ENCODE measurements around the gene FAM13A. TPM values are rescaled to one million over a fixed set of nuclear protein-coding genes. Genes with fewer than 3 reads are reported as not detected.

FAM13A gene
- total and polyA plus RNA-seq, 2 of the 8 experiments (the other 6 are each of a cell fraction or from before 2014, with no cell fraction given) = 7.1 to 16.5 TPM

GRCh38 chr4:88937081-88937480 lies 119.9 kb downstream of the FAM13A start (continued):
- no peak for TF ChIP-seq CHD7 (IDR thresholded peaks at IDR 0.05; ENCODE audit: insufficient replicate concordance, low read length)

Data from H1 (cell line).